Lower leg skin (tissue), 3 donors: Measurements from ENCODE around the gene PIK3R3.

ENCODE experiments used
- POLR2A ChIP-seq, 2 donors: fragments of 450-650 bp; IDR thresholded peaks; one replicate each; pipeline ENCODE4 v1.6.1; 2016 to 2017; ENCODE audit warnings: antibody characterized with exemption in 2 of 2, mild to moderate bottlenecking in 1 of 2, moderate library complexity in 1 of 2
- TF ChIP-seq, protein P1 (sequence below), 3 donors: fragments of 450-650 bp; IDR thresholded peaks; one replicate each; pipeline ENCODE4 v1.5.1; 2016; ENCODE audit warnings: antibody characterized with exemption in 3 of 3, mild to moderate bottlenecking in 3 of 3, moderate library complexity in 2 of 3

GRCh38 chr1:46098027-46098712 is 34.3 kb downstream of the PIK3R3 start:
- no peak for TF ChIP-seq POLR2A (IDR thresholded peaks at IDR 0.05)
- TF ChIP-seq, protein P1, sequence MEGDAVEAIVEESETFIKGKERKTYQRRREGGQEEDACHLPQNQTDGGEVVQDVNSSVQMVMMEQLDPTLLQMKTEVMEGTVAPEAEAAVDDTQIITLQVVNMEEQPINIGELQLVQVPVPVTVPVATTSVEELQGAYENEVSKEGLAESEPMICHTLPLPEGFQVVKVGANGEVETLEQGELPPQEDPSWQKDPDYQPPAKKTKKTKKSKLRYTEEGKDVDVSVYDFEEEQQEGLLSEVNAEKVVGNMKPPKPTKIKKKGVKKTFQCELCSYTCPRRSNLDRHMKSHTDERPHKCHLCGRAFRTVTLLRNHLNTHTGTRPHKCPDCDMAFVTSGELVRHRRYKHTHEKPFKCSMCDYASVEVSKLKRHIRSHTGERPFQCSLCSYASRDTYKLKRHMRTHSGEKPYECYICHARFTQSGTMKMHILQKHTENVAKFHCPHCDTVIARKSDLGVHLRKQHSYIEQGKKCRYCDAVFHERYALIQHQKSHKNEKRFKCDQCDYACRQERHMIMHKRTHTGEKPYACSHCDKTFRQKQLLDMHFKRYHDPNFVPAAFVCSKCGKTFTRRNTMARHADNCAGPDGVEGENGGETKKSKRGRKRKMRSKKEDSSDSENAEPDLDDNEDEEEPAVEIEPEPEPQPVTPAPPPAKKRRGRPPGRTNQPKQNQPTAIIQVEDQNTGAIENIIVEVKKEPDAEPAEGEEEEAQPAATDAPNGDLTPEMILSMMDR (IDR thresholded peaks at IDR 0.05): no peak
